Fibroblast of pulmonary artery (primary cell): ENCODE data around the gene GLMP.

Experiments
- DNase-seq: peaks from one replicate; pipeline ENCODE4 v3.0.0-alpha.2; 2010; ENCODE audit warnings: low read depth
- H3K4me3 ChIP-seq: replicated peaks from 2 replicates; pipeline ENCODE4 v1.5.1; 2011; ENCODE audit warnings: low read depth, mild to moderate bottlenecking, control low read depth, low read length, moderate library complexity
- TF ChIP-seq, protein P1 (sequence below): IDR thresholded peaks from 2 replicates; pipeline ENCODE4 v1.5.1; 2011; ENCODE audit warnings: mild to moderate bottlenecking, control low read depth, low read length, inconsistent platforms; ENCODE audit errors: missing control alignments

The GLMP gene

GRCh38 chr1:156281693-156282478 lies 13.6 kb downstream of the GLMP start:
- peak overlapping the region; percentile 93 for H3K4me3 ChIP-seq
- DNase-seq = no peak
- TF ChIP-seq, protein P1, sequence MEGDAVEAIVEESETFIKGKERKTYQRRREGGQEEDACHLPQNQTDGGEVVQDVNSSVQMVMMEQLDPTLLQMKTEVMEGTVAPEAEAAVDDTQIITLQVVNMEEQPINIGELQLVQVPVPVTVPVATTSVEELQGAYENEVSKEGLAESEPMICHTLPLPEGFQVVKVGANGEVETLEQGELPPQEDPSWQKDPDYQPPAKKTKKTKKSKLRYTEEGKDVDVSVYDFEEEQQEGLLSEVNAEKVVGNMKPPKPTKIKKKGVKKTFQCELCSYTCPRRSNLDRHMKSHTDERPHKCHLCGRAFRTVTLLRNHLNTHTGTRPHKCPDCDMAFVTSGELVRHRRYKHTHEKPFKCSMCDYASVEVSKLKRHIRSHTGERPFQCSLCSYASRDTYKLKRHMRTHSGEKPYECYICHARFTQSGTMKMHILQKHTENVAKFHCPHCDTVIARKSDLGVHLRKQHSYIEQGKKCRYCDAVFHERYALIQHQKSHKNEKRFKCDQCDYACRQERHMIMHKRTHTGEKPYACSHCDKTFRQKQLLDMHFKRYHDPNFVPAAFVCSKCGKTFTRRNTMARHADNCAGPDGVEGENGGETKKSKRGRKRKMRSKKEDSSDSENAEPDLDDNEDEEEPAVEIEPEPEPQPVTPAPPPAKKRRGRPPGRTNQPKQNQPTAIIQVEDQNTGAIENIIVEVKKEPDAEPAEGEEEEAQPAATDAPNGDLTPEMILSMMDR = no peak

GRCh38 chr1:156281281-156281680 lies 14.2 kb downstream of the GLMP start:
- peak; percentile 51 for DNase-seq
- TF ChIP-seq, protein P1 = peak; percentile 7
- peak overlapping the region; percentile 93 for H3K4me3 ChIP-seq

DNA sequence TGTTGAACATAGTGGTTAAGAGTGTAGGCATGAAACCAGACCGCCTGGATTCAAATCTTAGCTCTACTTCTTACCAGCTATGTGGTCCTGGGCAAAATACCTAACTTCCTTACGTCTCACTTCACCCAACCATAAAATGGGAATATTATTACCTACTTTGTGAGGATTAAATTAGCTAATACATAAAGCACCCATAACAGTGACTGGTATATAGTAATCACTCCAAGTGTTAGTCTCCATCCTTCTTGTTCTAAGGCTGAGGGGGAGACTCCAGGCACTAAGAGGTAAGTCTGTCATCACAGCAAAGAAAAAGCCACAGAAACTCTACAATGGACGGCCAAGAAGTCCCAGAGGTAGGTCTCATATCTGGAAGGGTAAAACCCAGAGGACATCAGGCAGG lies 15.6 kb downstream of the GLMP start:
- no peak overlapping the region for H3K4me3 ChIP-seq
- DNase-seq = no peak
- TF ChIP-seq, protein P1 = no peak

DNA sequence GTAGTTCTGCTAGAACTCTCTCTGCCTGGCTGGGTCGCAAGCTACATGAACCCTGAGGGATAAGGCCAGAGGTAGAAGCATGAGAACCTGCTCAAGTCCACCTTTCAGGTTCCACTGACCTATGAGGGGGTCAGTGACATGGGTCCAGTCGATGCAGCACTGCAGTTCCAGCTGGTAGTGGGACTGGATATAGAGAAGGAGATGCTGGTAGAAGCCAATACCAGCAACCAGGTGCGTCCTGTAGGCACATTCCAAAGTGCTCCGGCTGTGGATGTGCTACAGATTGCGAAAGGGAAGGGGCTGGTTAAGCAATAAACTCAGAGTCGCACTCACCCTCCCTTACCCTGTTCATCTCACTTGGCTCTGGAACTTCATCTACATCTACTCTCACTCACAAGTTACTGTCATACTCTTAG lies 18.5 kb downstream of the GLMP start:
- H3K4me3 ChIP-seq = no peak overlapping the region
- TF ChIP-seq, protein P1 = no peak
- peak; percentile 67 for DNase-seq

DNA sequence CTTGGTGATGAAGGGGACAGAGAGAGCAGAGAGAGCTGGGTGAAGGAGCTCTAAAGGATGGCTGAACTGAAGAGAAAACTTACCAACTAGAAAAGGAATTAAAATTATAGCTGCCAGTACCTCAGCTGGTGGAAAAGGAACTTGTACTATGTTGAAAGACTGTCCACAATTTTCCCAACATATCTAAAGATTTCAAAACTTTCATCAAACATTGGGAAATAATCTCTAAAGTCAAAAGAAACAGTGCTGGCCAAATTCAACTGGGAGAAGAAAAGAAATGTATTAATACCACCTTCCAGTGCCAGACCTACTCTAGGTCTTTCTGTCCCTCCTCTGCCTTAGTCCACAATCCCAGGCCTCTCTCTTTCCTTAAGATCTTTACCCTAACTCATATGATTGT lies 18.9 kb downstream of the GLMP start:
- TF ChIP-seq, protein P1 = no peak
- peak; percentile 70 for DNase-seq
- H3K4me3 ChIP-seq = no peak overlapping the region

GRCh38 chr1:156270314-156270713 lies 25.2 kb downstream of the GLMP start:
- DNase-seq = no peak
- H3K4me3 ChIP-seq = no peak overlapping the region
- TF ChIP-seq, protein P1 = no peak

GRCh38 chr1:156268336-156268735 lies 27.1 kb downstream of the GLMP start:
- no peak overlapping the region for H3K4me3 ChIP-seq
- TF ChIP-seq, protein P1 = no peak
- peak; percentile 65 for DNase-seq
